ENCODE data around the gene DACH2.

The DACH2 gene

GRCh38 chrX:86322913-86323312 lies 174.7 kb downstream of the DACH2 start:
- DNase-seq (ENCODE audit: low read depth in 2 of 2): no peak

- no peak for DNase-seq (ENCODE audit: low read depth in 2 of 2)
Measured at GRCh38 chrX:86329174-86329573, 180.9 kb downstream of the DACH2 start.

- no peak for DNase-seq (ENCODE audit: low read depth in 2 of 2)
Measured at GRCh38 chrX:86348669-86349068, 200.4 kb downstream of the DACH2 start.

- DNase-seq (ENCODE audit: low read depth in 2 of 2): no peak
Measured at GRCh38 chrX:86349115-86349514, 200.9 kb downstream of the DACH2 start.

GRCh38 chrX:86369847-86370630 lies 221.8 kb downstream of the DACH2 start:
- no peak for DNase-seq (ENCODE audit: low read depth in 2 of 2)

GRCh38 chrX:86370927-86371326 lies 222.7 kb downstream of the DACH2 start:
- DNase-seq (ENCODE audit: low read depth in 2 of 2): no peak

GRCh38 chrX:86379209-86379608 lies 231.0 kb downstream of the DACH2 start:
- no peak for DNase-seq (ENCODE audit: low read depth in 2 of 2)

GRCh38 chrX:86383681-86384540 lies 235.7 kb downstream of the DACH2 start:
- no peak for DNase-seq (ENCODE audit: low read depth in 2 of 2)

- no peak for DNase-seq (ENCODE audit: low read depth in 2 of 2)
Measured at GRCh38 chrX:86407371-86407770, 259.1 kb downstream of the DACH2 start.

- DNase-seq (ENCODE audit: low read depth in 2 of 2): no peak
Measured at GRCh38 chrX:86421771-86422170, 273.5 kb downstream of the DACH2 start.

GRCh38 chrX:86436116-86436515 lies 287.9 kb downstream of the DACH2 start:
- no peak for DNase-seq (ENCODE audit: low read depth in 2 of 2)

- no peak for DNase-seq (ENCODE audit: low read depth in 2 of 2)
Measured at GRCh38 chrX:86455495-86455894, 307.2 kb downstream of the DACH2 start.

GRCh38 chrX:86460760-86461159 lies 312.5 kb downstream of the DACH2 start:
- no peak for DNase-seq (ENCODE audit: low read depth in 2 of 2)

GRCh38 chrX:86504297-86504696 lies 356.0 kb downstream of the DACH2 start:
- no peak for DNase-seq (ENCODE audit: low read depth in 2 of 2)

GRCh38 chrX:86507331-86507730 lies 359.1 kb downstream of the DACH2 start:
- no peak for DNase-seq (ENCODE audit: low read depth in 2 of 2)

GRCh38 chrX:86579777-86580176 lies 431.5 kb downstream of the DACH2 start:
- no peak for DNase-seq (ENCODE audit: low read depth in 2 of 2)

GRCh38 chrX:86604607-86605006 lies 456.4 kb downstream of the DACH2 start:
- DNase-seq (ENCODE audit: low read depth in 2 of 2): no peak

GRCh38 chrX:86696951-86697350 lies 548.7 kb downstream of the DACH2 start:
- DNase-seq (ENCODE audit: low read depth in 2 of 2): no peak

GRCh38 chrX:86711531-86712180 lies 563.4 kb downstream of the DACH2 start:
- no peak for DNase-seq (ENCODE audit: low read depth in 2 of 2)

- DNase-seq (ENCODE audit: low read depth in 2 of 2): no peak
Measured at GRCh38 chrX:86714441-86714840, 566.2 kb downstream of the DACH2 start.

- DNase-seq (ENCODE audit: low read depth in 2 of 2): no peak
Measured at GRCh38 chrX:86724277-86724676, 576.0 kb downstream of the DACH2 start.

GRCh38 chrX:86747091-86747490 lies 598.8 kb downstream of the DACH2 start:
- no peak for DNase-seq (ENCODE audit: low read depth in 2 of 2)
